ENCODE measurements around the gene RWDD1.

Gene RWDD1

GRCh38 chr6:116530436-116530835, 40.9 kb upstream of the RWDD1 start:
- DNase-seq (ENCODE audit: low read depth) = no peak
- no peak overlapping the region for H3K4me3 ChIP-seq (ENCODE audit: low read length)
- no peak for TF ChIP-seq CTCF (IDR thresholded peaks at IDR 0.05; ENCODE audit: insufficient read depth, low read depth, low read length, missing control alignments)

- DNase-seq (ENCODE audit: low read depth) = peak; percentile 69
- no peak overlapping the region for H3K4me3 ChIP-seq (ENCODE audit: low read length)
- peak; percentile 76 for TF ChIP-seq CTCF (IDR thresholded peaks at IDR 0.05; ENCODE audit: insufficient read depth, low read depth, low read length, missing control alignments)
Observed at GRCh38 chr6:116531675-116532570, 39.4 kb upstream of the RWDD1 start.

- TF ChIP-seq CTCF (IDR thresholded peaks at IDR 0.05; ENCODE audit: insufficient read depth, low read depth, low read length, missing control alignments) = no peak
- no peak overlapping the region for H3K4me3 ChIP-seq (ENCODE audit: low read length)
- DNase-seq (ENCODE audit: low read depth) = no peak
Observed at GRCh38 chr6:116533233-116533957, 37.9 kb upstream of the RWDD1 start.

GRCh38 chr6:116535109-116535508, 36.2 kb upstream of the RWDD1 start:
- no peak for TF ChIP-seq CTCF (IDR thresholded peaks at IDR 0.05; ENCODE audit: insufficient read depth, low read depth, low read length, missing control alignments)
- peak; percentile 84 for DNase-seq (ENCODE audit: low read depth)
- no peak overlapping the region for H3K4me3 ChIP-seq (ENCODE audit: low read length)

- H3K4me3 ChIP-seq (ENCODE audit: low read length) = no peak overlapping the region
- peak; percentile 67 for TF ChIP-seq CTCF (IDR thresholded peaks at IDR 0.05; ENCODE audit: insufficient read depth, low read depth, low read length, missing control alignments)
- DNase-seq (ENCODE audit: low read depth) = peak; percentile 94
Observed at GRCh38 chr6:116536216-116536621, 35.1 kb upstream of the RWDD1 start.

- H3K4me3 ChIP-seq (ENCODE audit: low read length) = no peak overlapping the region
- peak; percentile 31 for DNase-seq (ENCODE audit: low read depth)
- no peak for TF ChIP-seq CTCF (IDR thresholded peaks at IDR 0.05; ENCODE audit: insufficient read depth, low read depth, low read length, missing control alignments)
Observed at GRCh38 chr6:116542426-116542825, 28.9 kb upstream of the RWDD1 start.

Data from epithelial cell of esophagus (primary cell).